ENCODE measurements around the gene VAV3. TPM values are rescaled to one million over a fixed set of nuclear protein-coding genes. Genes with fewer than 3 reads are reported as not detected.

The VAV3 gene
- total and polyA plus RNA-seq, 2 of the 13 experiments (the other 11 are each of a cell fraction or from before 2014, with no cell fraction given): 15.9 to 29.8 TPM

DNA sequence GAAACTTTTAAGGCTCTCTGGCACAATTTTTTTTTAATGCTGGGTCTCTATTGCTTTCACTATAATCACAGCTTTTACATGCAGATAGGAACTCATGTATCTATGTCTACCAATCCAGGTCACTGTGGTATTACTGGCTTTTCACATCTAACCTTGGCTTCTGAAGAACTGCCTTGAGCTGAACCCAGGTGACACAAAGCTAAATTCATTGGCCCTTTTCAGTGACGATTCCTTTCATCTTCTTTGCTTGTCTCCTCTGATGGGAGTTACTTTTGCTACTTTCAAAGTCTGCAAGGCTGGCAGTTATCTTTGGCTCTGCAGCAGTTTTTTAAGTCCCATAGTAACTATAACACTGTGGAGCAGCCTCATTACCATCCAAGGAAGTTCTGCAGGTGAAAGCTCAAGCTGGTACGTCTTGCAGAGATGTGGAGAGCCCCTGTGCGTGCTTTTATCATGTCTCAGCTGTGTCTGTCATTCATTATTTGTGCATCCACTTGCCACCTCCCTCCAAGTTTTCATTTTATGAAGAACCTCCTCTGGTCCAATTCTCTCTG, 364.3 kb downstream of the VAV3 start:
- CTCF ChIA-PET (ENCODE audit: low intra/inter-chr PET ratio, low total read pairs): no interaction called here

More for the DNA sequence above, 364.3 kb downstream of the VAV3 start:
- Histone ChIP-seq H4K20me1 (ENCODE audit: insufficient read depth, low read length) (no peaks in the 10 kb centered on the region), H3K27ac (ENCODE audit: extremely low read length, insufficient read depth, low read length) (no peak overlapping the region), H3K4me3 (replicated peaks in 1 of 3; ENCODE audit: insufficient read depth in 1 of 3, low read depth in 2 of 3, low read length in 3 of 3) (no peak overlapping the region), H3K79me2 (ENCODE audit: insufficient read depth, low read length) (no peaks in the 10 kb centered on the region), H2AFZ (ENCODE audit: low read length) (no peak overlapping the region), H3K4me1 (ENCODE audit: insufficient read depth, low read length) (peaks cover 46% of the 10 kb centered on the region), H3K27me3 (ENCODE audit: control insufficient read depth in 1 of 2, insufficient read depth in 2 of 2, low read length in 2 of 2) (no peaks in the 10 kb centered on the region), H3K9ac (ENCODE audit: insufficient read depth, low read depth, low read length) (no peak overlapping the region), H3K4me2 (ENCODE audit: low read depth, low read length) (no peak overlapping the region), H3K9me3 (ENCODE audit: low read length) (no peaks in the 10 kb centered on the region), H3K36me3 (replicated peaks in 1 of 2; ENCODE audit: control insufficient read depth in 1 of 2, insufficient read depth in 2 of 2, low read length in 2 of 2) (0 out of 5 replicates have a peak, but pooled peaks cover 0 to 1% of the 10 kb centered on the region in 2 experiments)
- no peak for FAIRE-seq
- ATAC-seq: no peak
- BruUV-seq (replicated peaks): no TSS peak
- WGBS (ENCODE audit: low lambda C conversion rate): 56% methylated on average over 3 of the region's 3 CpGs
- POLR2A ChIA-PET: no interaction called here
- DNase-seq (ENCODE audit: low spot score): no peak
- intact Hi-C loops (cut with micrococcal nuclease; ENCODE audit: unreplicated experiment): no loop called here
- no peak for TF ChIP-seq ZSCAN25 (CRISPR knock-in tag; IDR thresholded peaks at IDR 0.05)
- TF ChIP-seq MBD4 (IDR thresholded peaks at IDR 0.05; ENCODE audit: borderline replicate concordance, low read length): no peak
- no peak for TF ChIP-seq ZNF564 (CRISPR knock-in tag; IDR thresholded peaks at IDR 0.05)
- TF ChIP-seq, protein P1, sequence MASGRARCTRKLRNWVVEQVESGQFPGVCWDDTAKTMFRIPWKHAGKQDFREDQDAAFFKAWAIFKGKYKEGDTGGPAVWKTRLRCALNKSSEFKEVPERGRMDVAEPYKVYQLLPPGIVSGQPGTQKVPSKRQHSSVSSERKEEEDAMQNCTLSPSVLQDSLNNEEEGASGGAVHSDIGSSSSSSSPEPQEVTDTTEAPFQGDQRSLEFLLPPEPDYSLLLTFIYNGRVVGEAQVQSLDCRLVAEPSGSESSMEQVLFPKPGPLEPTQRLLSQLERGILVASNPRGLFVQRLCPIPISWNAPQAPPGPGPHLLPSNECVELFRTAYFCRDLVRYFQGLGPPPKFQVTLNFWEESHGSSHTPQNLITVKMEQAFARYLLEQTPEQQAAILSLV (CRISPR knock-in tag; IDR thresholded peaks at IDR 0.05; ENCODE audit: borderline replicate concordance): no peak
- TF ChIP-seq ZNF383 (CRISPR knock-in tag; IDR thresholded peaks at IDR 0.05; ENCODE audit: borderline replicate concordance): no peak
- TF ChIP-seq MATR3 (CRISPR knock-in tag; IDR thresholded peaks at IDR 0.05): no peak
- TF ChIP-seq, protein P2, sequence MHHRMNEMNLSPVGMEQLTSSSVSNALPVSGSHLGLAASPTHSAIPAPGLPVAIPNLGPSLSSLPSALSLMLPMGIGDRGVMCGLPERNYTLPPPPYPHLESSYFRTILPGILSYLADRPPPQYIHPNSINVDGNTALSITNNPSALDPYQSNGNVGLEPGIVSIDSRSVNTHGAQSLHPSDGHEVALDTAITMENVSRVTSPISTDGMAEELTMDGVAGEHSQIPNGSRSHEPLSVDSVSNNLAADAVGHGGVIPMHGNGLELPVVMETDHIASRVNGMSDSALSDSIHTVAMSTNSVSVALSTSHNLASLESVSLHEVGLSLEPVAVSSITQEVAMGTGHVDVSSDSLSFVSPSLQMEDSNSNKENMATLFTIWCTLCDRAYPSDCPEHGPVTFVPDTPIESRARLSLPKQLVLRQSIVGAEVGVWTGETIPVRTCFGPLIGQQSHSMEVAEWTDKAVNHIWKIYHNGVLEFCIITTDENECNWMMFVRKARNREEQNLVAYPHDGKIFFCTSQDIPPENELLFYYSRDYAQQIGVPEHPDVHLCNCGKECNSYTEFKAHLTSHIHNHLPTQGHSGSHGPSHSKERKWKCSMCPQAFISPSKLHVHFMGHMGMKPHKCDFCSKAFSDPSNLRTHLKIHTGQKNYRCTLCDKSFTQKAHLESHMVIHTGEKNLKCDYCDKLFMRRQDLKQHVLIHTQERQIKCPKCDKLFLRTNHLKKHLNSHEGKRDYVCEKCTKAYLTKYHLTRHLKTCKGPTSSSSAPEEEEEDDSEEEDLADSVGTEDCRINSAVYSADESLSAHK (CRISPR knock-in tag; IDR thresholded peaks at IDR 0.05; ENCODE audit: borderline replicate concordance): no peak
- no peak for TF ChIP-seq ZNF841 (CRISPR knock-in tag; IDR thresholded peaks at IDR 0.05; ENCODE audit: borderline replicate concordance)
- no peak for TF ChIP-seq PHB2 (IDR thresholded peaks at IDR 0.05; ENCODE audit: partially characterized antibody)
- in situ Hi-C loops (cut with HindIII; ENCODE audit: extremely low pct_ligation_motif_present, low pct_unique_long_range_greater_than_20kb): no loop called here
